SK-N-SH (cell line): ENCODE results near the gene CTSH. TPM values are rescaled to one million over a fixed set of nuclear protein-coding genes. Genes with fewer than 3 reads are reported as not detected.

ENCODE experiments used
- CTCF ChIA-PET: fragments of 300-600, 350-600 bp; formaldehyde crosslinking; extraction: SDS; loops from one replicate; lab custom pipeline; 2021; lab: Yijun Ruan, JAX
- POLR2A ChIA-PET: fragments of 350-600 bp; sonication (Branson Sonifier 250); formaldehyde crosslinking; extraction: SDS; loops from one replicate; lab custom pipeline; 2020; ENCODE audit warnings: antibody characterized with exemption, inconsistent platforms; lab: Yijun Ruan, JAX
- DNase-seq: peaks from one replicate; pipeline ENCODE4 v3.0.0; 2012
- H2AFZ ChIP-seq: fragments of 200-600 bp; sonication (generic); 2 replicates; pipeline ENCODE4 v1.8.1; 2016; ENCODE audit warnings: antibody characterized with exemption, mild to moderate bottlenecking, low read depth
- H3F3A ChIP-seq: fragments of 200-600 bp; sonication (generic); replicated peaks from 2 replicates; pipeline ENCODE3; 2016; ENCODE audit warnings: antibody characterized with exemption, mild to moderate bottlenecking; ENCODE audit not compliant: insufficient read depth
- H3K27ac ChIP-seq, 2 experiments: fragments of 200-500 bp in 1 of 2; fragments of 200-600 bp in 1 of 2; sonication (Bioruptor generic) in 1 of 2; sonication (generic), shearing (Covaris generic) in 1 of 2; 2 replicates each; pipeline versions ENCODE4 v1.5.1 to v1.6.1; 2014 to 2016; ENCODE audit warnings: low read depth in 2 of 2, inconsistent platforms in 1 of 2, low read length in 1 of 2, mild to moderate bottlenecking in 1 of 2, mixed read lengths in 1 of 2
- H3K27me3 ChIP-seq: fragments of 200-600 bp; sonication (generic), shearing (Covaris generic); 2 replicates; pipeline ENCODE4 v1.6.1; 2016; ENCODE audit warnings: mixed run types; ENCODE audit not compliant: insufficient read depth
- H3K36me3 ChIP-seq, 2 experiments: fragments of 200-500 bp in 1 of 2; fragments of 200-600 bp in 1 of 2; sonication (Bioruptor generic) in 1 of 2; sonication (generic) in 1 of 2; replicated peaks in 1 of 2; 2 replicates each; pipeline versions ENCODE3 to v1.5.1; 2014 to 2016; ENCODE audit warnings: low read length in 1 of 2, mild to moderate bottlenecking in 1 of 2; ENCODE audit not compliant: insufficient read depth in 2 of 2, control insufficient read depth in 1 of 2
- H3K4me1 ChIP-seq, 2 experiments: fragments of 200-500 bp in 1 of 2; fragments of 200-600 bp in 1 of 2; sonication (Bioruptor generic) in 1 of 2; sonication (generic), shearing (Covaris generic) in 1 of 2; 2 replicates each; pipeline versions ENCODE4 v1.5.1 to v1.6.1; 2014 to 2016; ENCODE audit warnings: low read depth in 1 of 2, low read length in 1 of 2, mixed run types in 1 of 2; ENCODE audit not compliant: insufficient read depth in 2 of 2, control insufficient read depth in 1 of 2
- H3K4me2 ChIP-seq: fragments of 200-600 bp; sonication (generic), shearing (Covaris generic); 2 replicates; pipeline ENCODE4 v1.6.1; 2017; ENCODE audit warnings: mixed run types
- H3K4me3 ChIP-seq, 2 experiments: fragments of 200-500 bp in 1 of 2; fragments of 200-600 bp in 1 of 2; sonication (Bioruptor generic) in 1 of 2; sonication (generic), shearing (Covaris generic) in 1 of 2; 2 replicates each; pipeline versions ENCODE4 v1.5.1 to v1.8.1; 2014 to 2016; ENCODE audit warnings: low read depth in 2 of 2, inconsistent platforms in 1 of 2, low read length in 1 of 2, mild to moderate bottlenecking in 1 of 2, mixed read lengths in 1 of 2, moderate library complexity in 1 of 2
- H3K79me2 ChIP-seq: fragments of 200-600 bp; sonication (generic); 2 replicates; pipeline ENCODE4 v1.8.1; 2017; ENCODE audit warnings: mild to moderate bottlenecking; ENCODE audit not compliant: insufficient read depth
- H3K9ac ChIP-seq: fragments of 200-600 bp; sonication (generic); 2 replicates; pipeline ENCODE4 v1.6.1; 2017; ENCODE audit warnings: mixed run types
- H3K9me2 ChIP-seq: fragments of 200-600 bp; sonication (generic); 2 replicates; pipeline ENCODE4 v1.6.1; 2017; ENCODE audit warnings: mixed run types
- H3K9me3 ChIP-seq: fragments of 200-600 bp; sonication (generic); 2 replicates; pipeline ENCODE4 v1.6.1; 2017; ENCODE audit warnings: mixed run types, mild to moderate bottlenecking, moderate library complexity
- H4K20me1 ChIP-seq: fragments of 200-600 bp; sonication (generic); 2 replicates; pipeline ENCODE4 v1.6.1; 2017; ENCODE audit warnings: mild to moderate bottlenecking, mixed run types; ENCODE audit not compliant: insufficient read depth
- CHD2 ChIP-seq: fragments of 150-350 bp; IDR thresholded peaks from 2 replicates; pipeline ENCODE4 v1.6.1; 2018; ENCODE audit warnings: low read length; ENCODE audit not compliant: partially characterized antibody
- ELF1 ChIP-seq: IDR thresholded peaks from 2 replicates; pipeline ENCODE4 v1.4.0; 2012
- FOSL2 ChIP-seq: IDR thresholded peaks from 2 replicates; pipeline ENCODE4 v1.4.0; 2012; ENCODE audit warnings: low read depth, mild to moderate bottlenecking, moderate library complexity, borderline replicate concordance
- FOXJ3 ChIP-seq: sonication (generic); formaldehyde crosslinking; IDR thresholded peaks from 2 replicates; pipeline ENCODE4 v1.5.1; 2020; ENCODE audit warnings: mild to moderate bottlenecking, missing genetic modification reagents
- MXI1 ChIP-seq: IDR thresholded peaks from 2 replicates; pipeline ENCODE4 v1.6.1; 2012; ENCODE audit warnings: mild to moderate bottlenecking, low read depth, low read length, improper control_type of control experiment
- POLR2AphosphoS5 ChIP-seq: IDR thresholded peaks from 2 replicates; pipeline ENCODE4 v1.6.1; 2012; ENCODE audit warnings: low read depth, low read length
- RFX5 ChIP-seq: IDR thresholded peaks from 2 replicates; pipeline ENCODE4 v1.6.1; 2012; ENCODE audit warnings: mild to moderate bottlenecking, improper control_type of control experiment, low read length
- RXRA ChIP-seq: IDR thresholded peaks from 2 replicates; pipeline ENCODE4 v1.4.0; 2012; ENCODE audit warnings: low read depth, mild to moderate bottlenecking, borderline replicate concordance
- TAF1 ChIP-seq: IDR thresholded peaks from 2 replicates; pipeline ENCODE4 v1.6.1; 2012; ENCODE audit warnings: low read depth, mild to moderate bottlenecking, low read length, moderate library complexity, borderline replicate concordance
- YY1 ChIP-seq: IDR thresholded peaks from 2 replicates; pipeline ENCODE4 v1.4.0; 2012; ENCODE audit warnings: low read depth, mild to moderate bottlenecking
- WGBS: methylation state at CpG from one replicate; pipeline ENCODE4 v1.1.6; 2017; ENCODE audit warnings: low lambda C conversion rate; 5-methylcytosine and 5-hydroxymethylcytosine counted together
- polyA plus RNA-seq, 3 experiments: library from polyadenylated mRNA; depleted of rRNA; stranded (reverse); fragments of >200 nt; gene quantifications; 2 replicates each; pipeline ENCODE4 v1.2.3, GENCODE V29; 2012
- TF ChIP-seq, protein P1 (sequence below): fragments of 150-350 bp; IDR thresholded peaks from 2 replicates; pipeline ENCODE4 v1.6.1; 2017; ENCODE audit warnings: antibody characterized with exemption, low read length, low read depth, borderline replicate concordance
- TF ChIP-seq, protein P2 (sequence below): IDR thresholded peaks from 2 replicates; pipeline ENCODE4; 2012
- TF ChIP-seq, protein P3 (sequence below): IDR thresholded peaks from 2 replicates; pipeline ENCODE4 v1.4.0; 2012; ENCODE audit warnings: low read depth, borderline replicate concordance
- TF ChIP-seq, protein P4 (sequence below): IDR thresholded peaks from 2 replicates; pipeline ENCODE4 v1.4.0; 2012; ENCODE audit warnings: low read depth, borderline replicate concordance

Gene CTSH
- polyA plus RNA-seq, 1 of the 3 experiments (the other 2 are of a cell fraction) = 22.7 TPM

DNA sequence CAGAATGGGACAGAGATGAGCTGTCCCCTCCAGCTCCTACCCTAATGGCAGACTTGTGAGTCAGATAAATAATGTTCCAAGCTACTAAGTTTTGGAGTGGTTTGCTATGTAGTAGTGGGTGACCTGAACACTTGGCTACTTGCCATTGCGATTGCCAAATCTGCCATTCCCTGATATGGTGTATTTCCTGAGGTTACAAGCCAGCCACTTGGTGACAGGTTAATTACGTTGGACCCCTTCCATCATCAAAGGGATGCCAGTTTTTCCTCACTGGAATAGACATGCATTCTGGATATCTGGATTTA lies 38.6 kb downstream of the CTSH start:
- TF ChIP-seq POLR2AphosphoS5 (no peak), FOXJ3 (no peak), CHD2 (no peak), RFX5 (no peak), YY1 (no peak), TAF1 (no peak), FOSL2 (0 out of 2 replicates have a peak, but pooled peaks have one; percentile 24), MXI1 (no peak), RXRA (no peak), ELF1 (no peak)
- TF ChIP-seq, protein P1, sequence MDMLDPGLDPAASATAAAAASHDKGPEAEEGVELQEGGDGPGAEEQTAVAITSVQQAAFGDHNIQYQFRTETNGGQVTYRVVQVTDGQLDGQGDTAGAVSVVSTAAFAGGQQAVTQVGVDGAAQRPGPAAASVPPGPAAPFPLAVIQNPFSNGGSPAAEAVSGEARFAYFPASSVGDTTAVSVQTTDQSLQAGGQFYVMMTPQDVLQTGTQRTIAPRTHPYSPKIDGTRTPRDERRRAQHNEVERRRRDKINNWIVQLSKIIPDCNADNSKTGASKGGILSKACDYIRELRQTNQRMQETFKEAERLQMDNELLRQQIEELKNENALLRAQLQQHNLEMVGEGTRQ = no peak
- TF ChIP-seq, protein P2, sequence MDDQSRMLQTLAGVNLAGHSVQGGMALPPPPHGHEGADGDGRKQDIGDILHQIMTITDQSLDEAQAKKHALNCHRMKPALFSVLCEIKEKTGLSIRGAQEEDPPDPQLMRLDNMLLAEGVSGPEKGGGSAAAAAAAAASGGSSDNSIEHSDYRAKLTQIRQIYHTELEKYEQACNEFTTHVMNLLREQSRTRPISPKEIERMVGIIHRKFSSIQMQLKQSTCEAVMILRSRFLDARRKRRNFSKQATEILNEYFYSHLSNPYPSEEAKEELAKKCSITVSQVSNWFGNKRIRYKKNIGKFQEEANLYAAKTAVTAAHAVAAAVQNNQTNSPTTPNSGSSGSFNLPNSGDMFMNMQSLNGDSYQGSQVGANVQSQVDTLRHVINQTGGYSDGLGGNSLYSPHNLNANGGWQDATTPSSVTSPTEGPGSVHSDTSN = peak; percentile 34; the same call in 1 of the 2 replicates
- TF ChIP-seq, protein P3, sequence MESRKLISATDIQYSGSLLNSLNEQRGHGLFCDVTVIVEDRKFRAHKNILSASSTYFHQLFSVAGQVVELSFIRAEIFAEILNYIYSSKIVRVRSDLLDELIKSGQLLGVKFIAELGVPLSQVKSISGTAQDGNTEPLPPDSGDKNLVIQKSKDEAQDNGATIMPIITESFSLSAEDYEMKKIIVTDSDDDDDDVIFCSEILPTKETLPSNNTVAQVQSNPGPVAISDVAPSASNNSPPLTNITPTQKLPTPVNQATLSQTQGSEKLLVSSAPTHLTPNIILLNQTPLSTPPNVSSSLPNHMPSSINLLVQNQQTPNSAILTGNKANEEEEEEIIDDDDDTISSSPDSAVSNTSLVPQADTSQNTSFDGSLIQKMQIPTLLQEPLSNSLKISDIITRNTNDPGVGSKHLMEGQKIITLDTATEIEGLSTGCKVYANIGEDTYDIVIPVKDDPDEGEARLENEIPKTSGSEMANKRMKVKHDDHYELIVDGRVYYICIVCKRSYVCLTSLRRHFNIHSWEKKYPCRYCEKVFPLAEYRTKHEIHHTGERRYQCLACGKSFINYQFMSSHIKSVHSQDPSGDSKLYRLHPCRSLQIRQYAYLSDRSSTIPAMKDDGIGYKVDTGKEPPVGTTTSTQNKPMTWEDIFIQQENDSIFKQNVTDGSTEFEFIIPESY = no peak
- TF ChIP-seq, protein P4, sequence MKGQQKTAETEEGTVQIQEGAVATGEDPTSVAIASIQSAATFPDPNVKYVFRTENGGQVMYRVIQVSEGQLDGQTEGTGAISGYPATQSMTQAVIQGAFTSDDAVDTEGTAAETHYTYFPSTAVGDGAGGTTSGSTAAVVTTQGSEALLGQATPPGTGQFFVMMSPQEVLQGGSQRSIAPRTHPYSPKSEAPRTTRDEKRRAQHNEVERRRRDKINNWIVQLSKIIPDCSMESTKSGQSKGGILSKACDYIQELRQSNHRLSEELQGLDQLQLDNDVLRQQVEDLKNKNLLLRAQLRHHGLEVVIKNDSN = no peak
- TF ChIP-seq, all 33 proteins: peak for 2
- 76% methylated on average over 2 of the region's 2 CpGs for WGBS
- Histone ChIP-seq H4K20me1 (peaks cover 79% of the 10 kb centered on the region), H3K4me2 (no peak overlapping the region), H3K27ac (peak overlapping the region in 1 of 2 experiments; percentile 49; a peak in 2 of 4 replicates), H3K79me2 (peaks cover 76% of the 10 kb centered on the region), H3K9me2 (no peaks in the 10 kb centered on the region), H3F3A (peaks cover 51% of the 10 kb centered on the region), H3K36me3 (peaks cover 66 to 75% of the 10 kb centered on the region in 2 experiments), H3K4me3 (no peak overlapping the region), H3K9ac (no peak overlapping the region), H2AFZ (no peak overlapping the region), H3K4me1 (peaks cover 0 to 18% of the 10 kb centered on the region in 2 experiments; a peak in 3 of 4 replicates), H3K27me3 (no peaks in the 10 kb centered on the region), H3K9me3 (no peaks in the 10 kb centered on the region)
- no peak for DNase-seq
- ChIA-PET POLR2A (no interaction called here), CTCF (interaction anchor here (5.1 to 5.4 kb wide), 3 partner anchors 74 to 278 kb away, joined by 29 to 79 read pairs (median 53); no protein-coding TSS in a partner anchor)
